ENCODE results near the gene SLC4A7. TPM values are rescaled to one million over a fixed set of nuclear protein-coding genes. Genes with fewer than 3 reads are reported as not detected.

SLC4A7 gene
- total and polyA plus RNA-seq, 10 of the 15 experiments (the other 5 are each of a cell fraction or from before 2014, with no cell fraction given): 4.4 to 41.4 (median 18.3) TPM

DNA sequence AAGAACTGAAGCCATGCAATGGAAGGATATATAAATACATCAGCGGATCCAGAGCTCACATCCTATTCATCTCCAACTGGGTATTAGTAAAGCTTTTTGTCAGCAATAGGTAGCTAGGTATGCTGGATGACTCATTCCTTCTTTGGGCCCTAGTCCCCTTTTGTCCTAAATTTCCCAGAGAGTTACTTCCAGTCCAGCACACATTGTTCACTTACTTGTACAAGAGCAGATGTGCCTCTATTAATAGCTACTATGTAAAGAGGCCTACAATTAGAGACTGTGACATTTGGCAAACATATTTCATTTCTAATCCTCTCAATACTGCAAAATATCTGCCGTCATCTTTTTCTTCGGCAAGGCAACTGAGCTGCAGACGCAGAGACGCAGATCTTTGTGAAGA, 1.7 kb upstream of the SLC4A7 start:
- ChIA-PET SMC1A (ENCODE audit: uncharacterized antibody, unreplicated experiment) (interaction anchor here (0.7 to 1.3 kb wide), 7 partner anchors 11 to 195 kb away, joined by 3 to 5 read pairs (median 3); no protein-coding TSS in a partner anchor), POLR2A (no interaction called here), CTCF (interaction anchor here (0.5 to 2.3 kb wide), 3 partner anchors 19 to 128 kb away, joined by 3 to 9 read pairs (median 4); no protein-coding TSS in a partner anchor), RAD21 (ENCODE audit: unreplicated experiment) (interaction anchor here (1.2 kb wide), 1 partner anchor 236 kb away, joined by 3 read pairs; the partner anchor contains the start of gene EOMES)
- no peak overlapping the region for H3K27ac ChIP-seq (ENCODE audit: control insufficient read depth, insufficient read depth)
- H3K4me2 ChIP-seq (ENCODE audit: control insufficient read depth, insufficient read depth): no peak overlapping the region
- H3K79me2 ChIP-seq (ENCODE audit: control insufficient read depth, insufficient read depth, low read length): peaks cover 33% of the 10 kb centered on the region
- no peaks in the 10 kb centered on the region for H3K4me1 ChIP-seq (ENCODE audit: control insufficient read depth, insufficient read depth, low read length)
- no peak overlapping the region for H3K4me3 ChIP-seq
- H3K36me3 ChIP-seq (ENCODE audit: control insufficient read depth in 2 of 2, insufficient read depth in 2 of 2, low read length in 1 of 2): no peaks in the 10 kb centered on the region
- no peak overlapping the region for H2AFZ ChIP-seq (ENCODE audit: control insufficient read depth, low read depth, low read length)
- FAIRE-seq (no peak), ATAC-seq (no peak), DNase-seq (ENCODE audit: low read depth, low spot score) (no peak)
- in situ Hi-C loops (cut with MboI) (loop anchor here (10.0 kb wide), 1 partner anchor 859 kb away; the partner anchor contains the start of genes AZI2 and ZCWPW2), intact Hi-C loops (cut with micrococcal nuclease; ENCODE audit: unreplicated experiment) (loop anchor here (10.0 kb wide), 1 partner anchor 859 kb away; the partner anchor contains the start of genes AZI2 and ZCWPW2)
- H3K27me3 ChIP-seq (replicated peaks in 1 of 2; ENCODE audit: control insufficient read depth in 2 of 2, insufficient read depth in 2 of 2, low read length in 1 of 2): no peaks in the 10 kb centered on the region
- WGBS (ENCODE audit: insufficient coverage, insufficient replicate concordance, low lambda C conversion rate, missing lambda C conversion rate): 99% methylated on average over 5 of the region's 5 CpGs
- BruUV-seq (replicated peaks): no TSS peak
- no peaks in the 10 kb centered on the region for H4K20me1 ChIP-seq (ENCODE audit: control insufficient read depth, insufficient read depth)
- no peaks in the 10 kb centered on the region for H3K9me3 ChIP-seq (replicated peaks; ENCODE audit: control insufficient read depth, insufficient read depth, low read length)
- H3K9ac ChIP-seq (ENCODE audit: control insufficient read depth, insufficient read depth, low read length): no peak overlapping the region
- no peak for TF ChIP-seq IRF4 (IDR thresholded peaks at IDR 0.05; ENCODE audit: low read depth, low read length)
- TF ChIP-seq RAD21 (IDR thresholded peaks at IDR 0.05; ENCODE audit: insufficient read depth, low read depth, low read length): no peak
- no peak for TF ChIP-seq TCF12 (IDR thresholded peaks at IDR 0.05; ENCODE audit: low read depth, low read length)
- TF ChIP-seq, protein P1, sequence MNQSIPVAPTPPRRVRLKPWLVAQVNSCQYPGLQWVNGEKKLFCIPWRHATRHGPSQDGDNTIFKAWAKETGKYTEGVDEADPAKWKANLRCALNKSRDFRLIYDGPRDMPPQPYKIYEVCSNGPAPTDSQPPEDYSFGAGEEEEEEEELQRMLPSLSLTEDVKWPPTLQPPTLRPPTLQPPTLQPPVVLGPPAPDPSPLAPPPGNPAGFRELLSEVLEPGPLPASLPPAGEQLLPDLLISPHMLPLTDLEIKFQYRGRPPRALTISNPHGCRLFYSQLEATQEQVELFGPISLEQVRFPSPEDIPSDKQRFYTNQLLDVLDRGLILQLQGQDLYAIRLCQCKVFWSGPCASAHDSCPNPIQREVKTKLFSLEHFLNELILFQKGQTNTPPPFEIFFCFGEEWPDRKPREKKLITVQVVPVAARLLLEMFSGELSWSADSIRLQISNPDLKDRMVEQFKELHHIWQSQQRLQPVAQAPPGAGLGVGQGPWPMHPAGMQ (IDR thresholded peaks at IDR 0.05; ENCODE audit: borderline replicate concordance): no peak
- no peak for TF ChIP-seq KAT2A (conservative IDR thresholded peaks at IDR 0.05; ENCODE audit: control insufficient read depth, low read depth, low read length)
- TF ChIP-seq RELA (IDR thresholded peaks at IDR 0.05; ENCODE audit: borderline replicate concordance, partially characterized antibody): no peak
- TF ChIP-seq, protein P2, sequence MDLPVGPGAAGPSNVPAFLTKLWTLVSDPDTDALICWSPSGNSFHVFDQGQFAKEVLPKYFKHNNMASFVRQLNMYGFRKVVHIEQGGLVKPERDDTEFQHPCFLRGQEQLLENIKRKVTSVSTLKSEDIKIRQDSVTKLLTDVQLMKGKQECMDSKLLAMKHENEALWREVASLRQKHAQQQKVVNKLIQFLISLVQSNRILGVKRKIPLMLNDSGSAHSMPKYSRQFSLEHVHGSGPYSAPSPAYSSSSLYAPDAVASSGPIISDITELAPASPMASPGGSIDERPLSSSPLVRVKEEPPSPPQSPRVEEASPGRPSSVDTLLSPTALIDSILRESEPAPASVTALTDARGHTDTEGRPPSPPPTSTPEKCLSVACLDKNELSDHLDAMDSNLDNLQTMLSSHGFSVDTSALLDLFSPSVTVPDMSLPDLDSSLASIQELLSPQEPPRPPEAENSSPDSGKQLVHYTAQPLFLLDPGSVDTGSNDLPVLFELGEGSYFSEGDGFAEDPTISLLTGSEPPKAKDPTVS (IDR thresholded peaks at IDR 0.05; ENCODE audit: low read depth, low read length): no peak
- TF ChIP-seq ZNF24 (IDR thresholded peaks at IDR 0.05): no peak
- no peak for TF ChIP-seq HCFC1 (IDR thresholded peaks at IDR 0.05; ENCODE audit: low read length)
- no peak for TF ChIP-seq FOS (IDR thresholded peaks at IDR 0.05; ENCODE audit: borderline replicate concordance, extremely low read depth, insufficient read length)
- TF ChIP-seq, protein P3, sequence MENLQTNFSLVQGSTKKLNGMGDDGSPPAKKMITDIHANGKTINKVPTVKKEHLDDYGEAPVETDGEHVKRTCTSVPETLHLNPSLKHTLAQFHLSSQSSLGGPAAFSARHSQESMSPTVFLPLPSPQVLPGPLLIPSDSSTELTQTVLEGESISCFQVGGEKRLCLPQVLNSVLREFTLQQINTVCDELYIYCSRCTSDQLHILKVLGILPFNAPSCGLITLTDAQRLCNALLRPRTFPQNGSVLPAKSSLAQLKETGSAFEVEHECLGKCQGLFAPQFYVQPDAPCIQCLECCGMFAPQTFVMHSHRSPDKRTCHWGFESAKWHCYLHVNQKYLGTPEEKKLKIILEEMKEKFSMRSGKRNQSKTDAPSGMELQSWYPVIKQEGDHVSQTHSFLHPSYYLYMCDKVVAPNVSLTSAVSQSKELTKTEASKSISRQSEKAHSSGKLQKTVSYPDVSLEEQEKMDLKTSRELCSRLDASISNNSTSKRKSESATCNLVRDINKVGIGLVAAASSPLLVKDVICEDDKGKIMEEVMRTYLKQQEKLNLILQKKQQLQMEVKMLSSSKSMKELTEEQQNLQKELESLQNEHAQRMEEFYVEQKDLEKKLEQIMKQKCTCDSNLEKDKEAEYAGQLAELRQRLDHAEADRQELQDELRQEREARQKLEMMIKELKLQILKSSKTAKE (IDR thresholded peaks at IDR 0.05; ENCODE audit: low read depth, poor library complexity, severe bottlenecking): no peak
- TF ChIP-seq NFYB (IDR thresholded peaks at IDR 0.05; ENCODE audit: insufficient read depth, low read depth, low read length): no peak
- TF ChIP-seq, protein P4, sequence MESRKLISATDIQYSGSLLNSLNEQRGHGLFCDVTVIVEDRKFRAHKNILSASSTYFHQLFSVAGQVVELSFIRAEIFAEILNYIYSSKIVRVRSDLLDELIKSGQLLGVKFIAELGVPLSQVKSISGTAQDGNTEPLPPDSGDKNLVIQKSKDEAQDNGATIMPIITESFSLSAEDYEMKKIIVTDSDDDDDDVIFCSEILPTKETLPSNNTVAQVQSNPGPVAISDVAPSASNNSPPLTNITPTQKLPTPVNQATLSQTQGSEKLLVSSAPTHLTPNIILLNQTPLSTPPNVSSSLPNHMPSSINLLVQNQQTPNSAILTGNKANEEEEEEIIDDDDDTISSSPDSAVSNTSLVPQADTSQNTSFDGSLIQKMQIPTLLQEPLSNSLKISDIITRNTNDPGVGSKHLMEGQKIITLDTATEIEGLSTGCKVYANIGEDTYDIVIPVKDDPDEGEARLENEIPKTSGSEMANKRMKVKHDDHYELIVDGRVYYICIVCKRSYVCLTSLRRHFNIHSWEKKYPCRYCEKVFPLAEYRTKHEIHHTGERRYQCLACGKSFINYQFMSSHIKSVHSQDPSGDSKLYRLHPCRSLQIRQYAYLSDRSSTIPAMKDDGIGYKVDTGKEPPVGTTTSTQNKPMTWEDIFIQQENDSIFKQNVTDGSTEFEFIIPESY (IDR thresholded peaks at IDR 0.05): no peak

Measured in GM12878 (cell line).